RWPE2 (cell line): Measurements from ENCODE around the gene HPSE2.
A peak's percentile ranks its signal among the peaks of the same experiment; 100 is the strongest.

Experiments used
- ATAC-seq: fragments of 200-7000 bp; cut with Tn5 transposase; 3 replicates; pipeline ENCODE4 v1.9.1; 2021; ENCODE audit warnings: low read depth
- DNase-seq: peaks from one replicate; pipeline ENCODE4 v3.0.0-alpha.2; 2020; ENCODE audit warnings: low spot score
- H3K27ac ChIP-seq: fragments of 450-650 bp; 2 replicates; pipeline ENCODE4 v1.5.1; 2017; ENCODE audit warnings: mild to moderate bottlenecking; ENCODE audit not compliant: poor library complexity, severe bottlenecking
- H3K27me3 ChIP-seq: fragments of 250-450 bp; sonication (Bioruptor Pico); 2 replicates; pipeline ENCODE4 v1.5.1; 2021; ENCODE audit warnings: mild to moderate bottlenecking, moderate library complexity; ENCODE audit not compliant: insufficient read depth, poor library complexity, severe bottlenecking
- H3K36me3 ChIP-seq: fragments of 250-450 bp; sonication (Bioruptor Pico); 2 replicates; pipeline ENCODE4 v1.5.1; 2020; ENCODE audit warnings: low read depth, mild to moderate bottlenecking, moderate library complexity
- H3K4me1 ChIP-seq: fragments of 250-450 bp; sonication (Bioruptor Pico); 2 replicates; pipeline ENCODE4 v1.5.1; 2021; ENCODE audit warnings: mild to moderate bottlenecking, moderate library complexity; ENCODE audit not compliant: insufficient read depth, poor library complexity, severe bottlenecking
- H3K4me3 ChIP-seq: fragments of 250-450 bp; sonication (Bioruptor Pico); 2 replicates; pipeline ENCODE4 v1.5.1; 2021; ENCODE audit warnings: mild to moderate bottlenecking, moderate library complexity; ENCODE audit not compliant: severe bottlenecking
- H3K9me3 ChIP-seq: fragments of 250-450 bp; sonication (Bioruptor Pico); 2 replicates; pipeline ENCODE4 v1.5.1; 2021; ENCODE audit warnings: mild to moderate bottlenecking, moderate library complexity; ENCODE audit not compliant: severe bottlenecking
- TF ChIP-seq, protein P1 (sequence below): fragments of 450-650 bp; IDR thresholded peaks from one replicate; pipeline ENCODE4 v1.5.1; 2017; ENCODE audit warnings: mild to moderate bottlenecking, moderate library complexity; ENCODE audit not compliant: poor library complexity, severe bottlenecking

HPSE2 gene

GRCh38 chr10:98424295-98425254 lies 811.1 kb downstream of the HPSE2 start:
- H3K4me1 ChIP-seq, result no peaks in the 10 kb centered on the region
- no peak for ATAC-seq
- H3K27me3 ChIP-seq, result no peaks in the 10 kb centered on the region
- no peak overlapping the region for H3K27ac ChIP-seq
- TF ChIP-seq, protein P1, sequence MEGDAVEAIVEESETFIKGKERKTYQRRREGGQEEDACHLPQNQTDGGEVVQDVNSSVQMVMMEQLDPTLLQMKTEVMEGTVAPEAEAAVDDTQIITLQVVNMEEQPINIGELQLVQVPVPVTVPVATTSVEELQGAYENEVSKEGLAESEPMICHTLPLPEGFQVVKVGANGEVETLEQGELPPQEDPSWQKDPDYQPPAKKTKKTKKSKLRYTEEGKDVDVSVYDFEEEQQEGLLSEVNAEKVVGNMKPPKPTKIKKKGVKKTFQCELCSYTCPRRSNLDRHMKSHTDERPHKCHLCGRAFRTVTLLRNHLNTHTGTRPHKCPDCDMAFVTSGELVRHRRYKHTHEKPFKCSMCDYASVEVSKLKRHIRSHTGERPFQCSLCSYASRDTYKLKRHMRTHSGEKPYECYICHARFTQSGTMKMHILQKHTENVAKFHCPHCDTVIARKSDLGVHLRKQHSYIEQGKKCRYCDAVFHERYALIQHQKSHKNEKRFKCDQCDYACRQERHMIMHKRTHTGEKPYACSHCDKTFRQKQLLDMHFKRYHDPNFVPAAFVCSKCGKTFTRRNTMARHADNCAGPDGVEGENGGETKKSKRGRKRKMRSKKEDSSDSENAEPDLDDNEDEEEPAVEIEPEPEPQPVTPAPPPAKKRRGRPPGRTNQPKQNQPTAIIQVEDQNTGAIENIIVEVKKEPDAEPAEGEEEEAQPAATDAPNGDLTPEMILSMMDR, result no peak
- H3K36me3 ChIP-seq, result no peaks in the 10 kb centered on the region; the same call in 1 of the 2 replicates
- no peak for DNase-seq
- H3K4me3 ChIP-seq, result no peak overlapping the region
- H3K9me3 ChIP-seq, result no peaks in the 10 kb centered on the region

- H3K36me3 ChIP-seq, result no peaks in the 10 kb centered on the region; the same call in 1 of the 2 replicates
- H3K4me1 ChIP-seq, result no peaks in the 10 kb centered on the region
These were observed 811.9 kb downstream of the HPSE2 start for GRCh38 chr10:98423691-98424120.

GRCh38 chr10:98422182-98422581 lies 813.5 kb downstream of the HPSE2 start:
- DNase-seq (no peak), ATAC-seq (no peak)
- TF ChIP-seq, protein P1, result no peak
- Histone ChIP-seq H3K9me3 (no peaks in the 10 kb centered on the region), H3K4me3 (no peak overlapping the region), H3K4me1 (no peaks in the 10 kb centered on the region), H3K27me3 (no peaks in the 10 kb centered on the region), H3K36me3 (no peaks in the 10 kb centered on the region; the same call in 1 of the 2 replicates), H3K27ac (no peak overlapping the region)

More at GRCh38 chr10:98423691-98424120, 811.9 kb downstream of the HPSE2 start:
- DNase-seq (no peak), ATAC-seq (peak; percentile 40; the same call in 1 of the 3 replicates)
- H3K27me3 ChIP-seq, result no peaks in the 10 kb centered on the region
- no peak overlapping the region for H3K4me3 ChIP-seq
- no peak overlapping the region for H3K27ac ChIP-seq
- H3K9me3 ChIP-seq, result no peaks in the 10 kb centered on the region
- TF ChIP-seq, protein P1, result no peak

GRCh38 chr10:98420786-98421185 lies 814.9 kb downstream of the HPSE2 start:
- DNase-seq (no peak), ATAC-seq (no peak)
- TF ChIP-seq, protein P1, result no peak

More at GRCh38 chr10:98420786-98421185, 814.9 kb downstream of the HPSE2 start:
- Histone ChIP-seq H3K27ac (no peak overlapping the region), H3K4me3 (no peak overlapping the region), H3K4me1 (no peaks in the 10 kb centered on the region), H3K36me3 (no peaks in the 10 kb centered on the region), H3K9me3 (no peaks in the 10 kb centered on the region), H3K27me3 (no peaks in the 10 kb centered on the region)
